Measurements from ENCODE around the gene LPAR3. TPM values are rescaled to one million over a fixed set of nuclear protein-coding genes. Genes with fewer than 3 reads are reported as not detected.

LPAR3 gene
- total RNA-seq, 4 donors from 2014 or later = 1.5 TPM; not detected in 3

DNA sequence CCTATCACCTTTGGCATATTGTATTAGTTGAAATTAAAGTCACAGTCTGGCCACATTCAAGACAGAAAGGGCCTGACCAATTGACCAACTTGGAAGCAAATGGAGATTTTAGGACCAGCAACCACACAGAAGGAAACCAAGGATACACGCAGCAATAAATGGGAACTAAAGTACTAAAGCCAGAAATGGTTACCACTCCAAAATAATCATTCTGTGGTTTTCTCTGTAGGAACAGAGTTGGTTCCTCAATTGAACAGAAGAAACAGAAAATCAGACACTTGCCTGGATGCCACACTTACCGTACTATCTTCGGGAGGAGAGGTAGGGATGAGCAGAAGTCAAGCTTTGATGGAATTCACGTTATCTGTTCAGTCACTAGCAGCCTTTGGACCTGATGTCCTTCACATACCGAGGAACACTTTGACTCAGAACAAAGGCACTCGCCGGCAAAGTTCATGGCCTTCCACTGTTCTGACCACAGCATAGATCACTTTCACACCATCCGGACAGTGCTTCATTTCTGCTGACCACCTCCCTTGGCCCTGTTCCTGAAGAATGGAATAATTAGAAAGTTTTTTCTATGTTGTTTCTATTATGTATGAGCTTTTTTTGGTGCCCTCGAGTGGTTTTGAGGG, 96.9 kb downstream of the LPAR3 start:
- Histone ChIP-seq H3K4me1 (no peaks in the 10 kb centered on the region), H3K9me3 (peaks cover 0 to 15% (median 0%) of the 10 kb centered on the region in 4 donors), H3K36me3 (no peaks in the 10 kb centered on the region), H3K27ac (no peak overlapping the region), H3K27me3 (no peaks in the 10 kb centered on the region), H3K4me3 (no peak overlapping the region)
- TF ChIP-seq POLR2A (IDR thresholded peaks at IDR 0.05) = no peak
- TF ChIP-seq, protein P1, sequence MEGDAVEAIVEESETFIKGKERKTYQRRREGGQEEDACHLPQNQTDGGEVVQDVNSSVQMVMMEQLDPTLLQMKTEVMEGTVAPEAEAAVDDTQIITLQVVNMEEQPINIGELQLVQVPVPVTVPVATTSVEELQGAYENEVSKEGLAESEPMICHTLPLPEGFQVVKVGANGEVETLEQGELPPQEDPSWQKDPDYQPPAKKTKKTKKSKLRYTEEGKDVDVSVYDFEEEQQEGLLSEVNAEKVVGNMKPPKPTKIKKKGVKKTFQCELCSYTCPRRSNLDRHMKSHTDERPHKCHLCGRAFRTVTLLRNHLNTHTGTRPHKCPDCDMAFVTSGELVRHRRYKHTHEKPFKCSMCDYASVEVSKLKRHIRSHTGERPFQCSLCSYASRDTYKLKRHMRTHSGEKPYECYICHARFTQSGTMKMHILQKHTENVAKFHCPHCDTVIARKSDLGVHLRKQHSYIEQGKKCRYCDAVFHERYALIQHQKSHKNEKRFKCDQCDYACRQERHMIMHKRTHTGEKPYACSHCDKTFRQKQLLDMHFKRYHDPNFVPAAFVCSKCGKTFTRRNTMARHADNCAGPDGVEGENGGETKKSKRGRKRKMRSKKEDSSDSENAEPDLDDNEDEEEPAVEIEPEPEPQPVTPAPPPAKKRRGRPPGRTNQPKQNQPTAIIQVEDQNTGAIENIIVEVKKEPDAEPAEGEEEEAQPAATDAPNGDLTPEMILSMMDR (IDR thresholded peaks at IDR 0.05) = no peak
- no peak for TF ChIP-seq EP300 (IDR thresholded peaks at IDR 0.05)
- DNase-seq (ENCODE audit: low spot score in 2 of 2) = no peak
- 74 to 84% methylated on average over 9 of the region's 9 CpGs for WGBS, 2 donors

DNA sequence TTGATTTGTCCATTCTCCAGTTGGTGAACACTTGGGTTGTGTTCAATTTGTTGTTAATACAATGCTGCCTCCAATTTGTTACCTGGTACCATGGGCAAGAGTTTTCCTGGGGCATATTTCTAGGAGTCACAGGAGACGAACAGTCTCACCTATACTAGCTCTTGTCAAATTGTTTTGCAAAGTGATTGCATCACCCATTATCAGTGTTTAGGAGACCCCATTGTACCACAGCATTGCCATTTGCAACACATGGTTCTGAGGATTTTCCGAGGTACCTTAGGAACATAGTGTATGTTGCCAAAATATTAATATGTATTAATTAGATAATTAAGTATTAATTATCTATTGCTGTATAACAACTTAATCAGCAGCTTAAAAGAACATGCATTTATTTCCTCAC, 97.8 kb downstream of the LPAR3 start:
- 89 to 99% methylated on average over 2 of the region's 2 CpGs for WGBS, 2 donors
- no peaks in the 10 kb centered on the region for H3K36me3 ChIP-seq
- DNase-seq (ENCODE audit: low spot score in 2 of 2) = no peak

DNA sequence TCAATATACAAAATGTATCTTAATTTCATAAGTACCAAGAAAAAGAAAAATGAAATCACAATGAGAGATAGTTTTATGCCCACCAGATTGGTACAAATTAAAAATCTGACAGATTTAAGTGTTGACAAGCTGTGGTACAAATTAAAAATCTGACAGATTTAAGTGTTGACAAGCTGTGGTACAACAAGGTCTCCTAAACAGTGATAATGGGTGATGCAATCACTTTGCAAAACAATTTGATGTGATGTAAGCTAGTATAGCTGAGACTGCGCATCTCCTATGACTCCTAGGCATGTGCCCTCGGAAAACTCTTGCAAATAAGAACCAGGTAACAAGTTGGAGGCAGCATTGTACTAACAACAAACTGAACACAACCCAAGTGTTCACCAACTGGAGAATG, 100.6 kb downstream of the LPAR3 start:
- Histone ChIP-seq H3K4me3 (no peak overlapping the region), H3K27ac (no peak overlapping the region), H3K9me3 (peaks cover 0 to 17% (median 0%) of the 10 kb centered on the region in 4 donors), H3K4me1 (no peaks in the 10 kb centered on the region), H3K36me3 (no peaks in the 10 kb centered on the region), H3K27me3 (no peaks in the 10 kb centered on the region)
- no peak for DNase-seq (ENCODE audit: low spot score in 2 of 2)
- TF ChIP-seq, protein P1 (IDR thresholded peaks at IDR 0.05) = no peak
- TF ChIP-seq EP300 (IDR thresholded peaks at IDR 0.05) (no peak), POLR2A (IDR thresholded peaks at IDR 0.05) (no peak)
- 95 to 96% methylated on average over 2 of the region's 2 CpGs for WGBS, 2 donors

More for the DNA sequence above, 97.8 kb downstream of the LPAR3 start:
- Histone ChIP-seq H3K4me3 (no peak overlapping the region), H3K27me3 (no peaks in the 10 kb centered on the region), H3K4me1 (no peaks in the 10 kb centered on the region), H3K27ac (no peak overlapping the region), H3K9me3 (peaks cover 0 to 15% (median 0%) of the 10 kb centered on the region in 4 donors)
- TF ChIP-seq POLR2A (IDR thresholded peaks at IDR 0.05) (no peak), EP300 (IDR thresholded peaks at IDR 0.05) (no peak)
- TF ChIP-seq, protein P1 (IDR thresholded peaks at IDR 0.05) = no peak

DNA sequence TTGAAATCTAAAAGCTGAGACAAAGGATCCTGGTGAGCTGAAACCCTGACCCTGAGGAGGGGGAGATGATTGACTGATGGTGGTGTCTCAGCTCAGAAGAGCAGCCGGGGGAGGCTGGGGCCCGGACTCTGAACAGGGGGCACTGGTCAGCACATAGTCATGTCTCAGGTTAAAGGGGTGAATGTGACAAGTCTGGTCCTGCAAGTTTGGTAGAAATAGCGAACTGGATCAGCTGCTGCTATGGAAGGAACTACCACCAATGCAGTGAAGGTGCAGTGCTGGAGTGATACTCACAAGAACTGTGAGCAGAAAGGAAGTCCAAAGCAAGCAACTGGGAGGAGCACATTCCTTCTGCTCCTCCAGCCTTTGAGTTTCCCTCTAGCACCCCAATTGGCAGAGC, 104.0 kb downstream of the LPAR3 start:
- Histone ChIP-seq H3K27ac (no peak overlapping the region), H3K4me1 (no peaks in the 10 kb centered on the region), H3K4me3 (no peak overlapping the region), H3K9me3 (peaks cover 0 to 18% (median 0%) of the 10 kb centered on the region in 4 donors), H3K27me3 (no peaks in the 10 kb centered on the region), H3K36me3 (no peaks in the 10 kb centered on the region)
- 70 to 76% methylated on average over 3 of the region's 3 CpGs for WGBS, 2 donors
- DNase-seq (ENCODE audit: low spot score in 2 of 2) = no peak
- TF ChIP-seq POLR2A (IDR thresholded peaks at IDR 0.05) (no peak), EP300 (IDR thresholded peaks at IDR 0.05) (no peak)
- TF ChIP-seq, protein P1 (IDR thresholded peaks at IDR 0.05) = no peak

DNA sequence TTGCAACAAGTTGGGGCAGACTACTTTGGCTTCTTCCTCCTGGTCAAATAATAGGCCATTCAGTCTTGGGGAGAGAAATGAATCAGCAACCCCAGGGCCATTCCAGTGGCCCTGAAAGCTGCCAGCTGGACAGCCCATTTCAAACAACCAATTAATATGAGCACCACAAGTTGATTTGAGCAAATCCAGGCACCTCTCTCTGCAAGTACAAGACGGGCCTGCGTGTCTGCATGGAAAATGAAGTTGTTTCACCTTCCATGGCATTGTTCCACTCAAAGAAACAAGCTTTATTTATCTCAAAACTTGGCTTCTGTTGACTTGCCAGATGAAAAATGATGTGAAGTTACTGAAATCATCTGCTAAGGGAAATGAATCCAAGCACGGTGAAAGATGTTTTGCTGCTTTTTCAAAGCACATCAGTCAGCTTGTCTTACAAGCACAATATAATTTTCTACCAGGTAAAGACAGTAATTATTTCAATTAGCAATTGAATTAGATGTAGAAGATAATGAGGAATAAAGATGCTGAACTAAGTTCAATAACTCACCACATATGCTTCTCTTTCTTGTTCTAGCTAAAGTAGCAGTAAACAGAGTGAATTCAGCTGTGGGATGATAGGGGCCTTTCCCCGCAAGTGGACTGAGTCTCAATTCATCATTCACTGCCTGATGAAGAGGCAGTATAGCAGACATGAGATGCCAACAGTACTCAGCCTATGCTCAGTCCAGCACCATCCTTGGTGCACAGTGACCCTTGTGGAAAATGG, 107.6 kb downstream of the LPAR3 start:
- Histone ChIP-seq H3K4me3 (no peak overlapping the region), H3K36me3 (no peaks in the 10 kb centered on the region), H3K27ac (no peak overlapping the region), H3K9me3 (peaks cover 0 to 5% (median 0%) of the 10 kb centered on the region in 4 donors), H3K27me3 (no peaks in the 10 kb centered on the region), H3K4me1 (no peaks in the 10 kb centered on the region)
- TF ChIP-seq EP300 (IDR thresholded peaks at IDR 0.05) = no peak
- no peak for TF ChIP-seq POLR2A (IDR thresholded peaks at IDR 0.05)
- TF ChIP-seq, protein P1 (IDR thresholded peaks at IDR 0.05) = no peak
- DNase-seq (ENCODE audit: low spot score in 2 of 2) = no peak
- WGBS, 2 donors = 68 to 74% methylated on average over 4 of the region's 4 CpGs

All from tibial nerve (tissue), 4 donors.